A549 (cell line): ENCODE results near the gene PDGFC. TPM values are rescaled to one million over a fixed set of nuclear protein-coding genes. Genes with fewer than 3 reads are reported as not detected.

Source experiments
- ATAC-seq, 2 experiments: fragments of 200-7000 bp in 1 of 2; fragments of >200 bp in 1 of 2; cut with Nextera tagmentation in 1 of 2; cut with Tn5 transposase in 1 of 2; 3 replicates each; pipeline versions ENCODE4 v1.8.0 to v1.9.1; 2018 to 2020; ENCODE audit warnings: mild to moderate bottlenecking in 1 of 2, moderate library complexity in 1 of 2
- CTCF ChIA-PET: fragments of 300-600 bp; sonication (Branson Sonifier 250); formaldehyde crosslinking; extraction: SDS; loops from one replicate; lab custom pipeline; 2021; ENCODE audit warnings: antibody characterized with exemption, inconsistent platforms; lab: Yijun Ruan, JAX
- POLR2A ChIA-PET: fragments of 350-600 bp; formaldehyde crosslinking; extraction: SDS; loops from one replicate; lab custom pipeline; 2021; ENCODE audit warnings: antibody characterized with exemption, inconsistent platforms; lab: Yijun Ruan, JAX
- DNase-seq, 2 experiments: peaks; one replicate each; pipeline versions ENCODE4 v3.0.0 to v3.0.0-alpha.2; 2011 to 2016; ENCODE audit warnings: low read depth in 1 of 2, low spot score in 1 of 2
- FAIRE-seq: peaks from 2 replicates; lab custom pipeline; 2011; peaks lifted over from hg19 to GRCh38; lab: Jason Lieb, UNC
- H3K27ac ChIP-seq, 2 experiments: fragments of >200 bp; sonication (Bioruptor Twin); formaldehyde crosslinking; 3 replicates each; pipeline ENCODE4 v1.5.1; 2016 to 2017
- H3K4me1 ChIP-seq: fragments of >200 bp; sonication (Bioruptor Twin); formaldehyde crosslinking; 3 replicates; pipeline ENCODE4 v1.6.1; 2016
- H3K4me2 ChIP-seq: fragments of >200 bp; sonication (Bioruptor Twin); formaldehyde crosslinking; 3 replicates; pipeline ENCODE4 v1.6.1; 2016
- H3K4me3 ChIP-seq: fragments of >200 bp; sonication (Bioruptor Twin); formaldehyde crosslinking; 3 replicates; pipeline ENCODE4 v1.5.1; 2016
- H3K9me3 ChIP-seq: fragments of >200 bp; sonication (Bioruptor Twin); formaldehyde crosslinking; 3 replicates; pipeline ENCODE4 v1.6.1; 2016
- CHD2 ChIP-seq: fragments of 150-350 bp; IDR thresholded peaks from 2 replicates; pipeline ENCODE4 v1.6.1; 2014; ENCODE audit warnings: low read length; ENCODE audit not compliant: partially characterized antibody
- EP300 ChIP-seq, 2 experiments: fragments of >200 bp; sonication (Bioruptor Twin); formaldehyde crosslinking; IDR thresholded peaks; 2 replicates in 1 of 2; 3 replicates in 1 of 2; pipeline ENCODE4 v1.6.1; 2016 to 2017
- FOSB ChIP-seq: fragments of 250-450 bp; sonication (Bioruptor Pico); IDR thresholded peaks from 2 replicates; pipeline ENCODE4 v1.5.0; 2020; ENCODE audit warnings: mild to moderate bottlenecking, moderate library complexity
- FOSL2 ChIP-seq, 2 experiments: fragments of 450-650 bp in 1 of 2; fragments of >200 bp in 1 of 2; sonication (Bioruptor Twin) in 1 of 2; formaldehyde crosslinking; IDR thresholded peaks; 2 replicates each; pipeline versions ENCODE4 v1.5.0 to v1.6.1; 2016 to 2020; ENCODE audit warnings: mild to moderate bottlenecking in 1 of 2, moderate library complexity in 1 of 2
- HDAC2 ChIP-seq: fragments of 200-600 bp; sonication (generic); IDR thresholded peaks from 2 replicates; pipeline ENCODE4 v1.6.1; 2016
- HOXB13 ChIP-seq: fragments of 250-450 bp; sonication (Bioruptor Pico); IDR thresholded peaks from 2 replicates; pipeline ENCODE4 v1.5.0; 2020; ENCODE audit warnings: low read depth, mild to moderate bottlenecking, moderate library complexity
- JUN ChIP-seq, 2 experiments: fragments of >200 bp; sonication (Bioruptor Twin); formaldehyde crosslinking; IDR thresholded peaks; 2 replicates in 1 of 2; 3 replicates in 1 of 2; pipeline ENCODE4 v1.6.1; 2016 to 2017
- MAFK ChIP-seq: fragments of 450-650 bp; IDR thresholded peaks from 2 replicates; pipeline ENCODE4 v1.6.1; 2014; ENCODE audit not compliant: partially characterized antibody
- MYC ChIP-seq: IDR thresholded peaks from 2 replicates; pipeline ENCODE4 v1.6.1; 2012; ENCODE audit warnings: mild to moderate bottlenecking, inconsistent platforms, low read length, improper control_type of control experiment, borderline replicate concordance
- NFE2L2 ChIP-seq: fragments of 150-350 bp; conservative IDR thresholded peaks from 2 replicates; pipeline ENCODE4 v1.6.1; 2014; ENCODE audit warnings: low read length
- NPAS2 ChIP-seq: fragments of 250-450 bp; sonication (Bioruptor Pico); IDR thresholded peaks from 2 replicates; pipeline ENCODE4 v1.8.0; 2022; ENCODE audit warnings: mild to moderate bottlenecking, moderate library complexity, borderline replicate concordance
- RAD21 ChIP-seq, 2 experiments: fragments of >200 bp in 1 of 2; sonication (Bioruptor Twin) in 1 of 2; formaldehyde crosslinking in 1 of 2; IDR thresholded peaks in 1 of 2; conservative IDR thresholded peaks in 1 of 2; 2 replicates in 1 of 2; 3 replicates in 1 of 2; pipeline ENCODE4 v1.6.1; 2012 to 2018; ENCODE audit warnings: inconsistent platforms in 1 of 2
- RCOR1 ChIP-seq: fragments of 150-350 bp; IDR thresholded peaks from 2 replicates; pipeline ENCODE4 v1.6.1; 2014; ENCODE audit warnings: antibody characterized with exemption, low read length, low read depth
- RFX5 ChIP-seq: fragments of 450-650 bp; IDR thresholded peaks from 2 replicates; pipeline ENCODE4 v1.7.1; 2014; ENCODE audit warnings: antibody characterized with exemption, mild to moderate bottlenecking, moderate library complexity
- RNF2 ChIP-seq: fragments of 200-600 bp; sonication (generic); IDR thresholded peaks from 2 replicates; pipeline ENCODE4 v1.6.1; 2016; ENCODE audit warnings: low read depth, mild to moderate bottlenecking, antibody characterized with exemption, moderate library complexity, borderline replicate concordance
- SMC3 ChIP-seq: fragments of >200 bp; sonication (Bioruptor Twin); formaldehyde crosslinking; IDR thresholded peaks from 3 replicates; pipeline ENCODE4 v1.6.1; 2018; ENCODE audit warnings: inconsistent platforms
- TP53 ChIP-seq: fragments of 250-450 bp; sonication (Bioruptor Pico); IDR thresholded peaks from 2 replicates; pipeline ENCODE4 v1.5.0; 2021; ENCODE audit warnings: mild to moderate bottlenecking, moderate library complexity
- ZFP36 ChIP-seq: fragments of 450-650 bp; IDR thresholded peaks from 2 replicates; pipeline ENCODE4 v1.6.1; 2014; ENCODE audit warnings: borderline replicate concordance; ENCODE audit not compliant: partially characterized antibody
- WGBS: methylation state at CpG from one replicate; pipeline ENCODE4 v1.1.6; 2017; ENCODE audit errors: missing lambda C conversion rate; 5-methylcytosine and 5-hydroxymethylcytosine counted together
- polyA plus RNA-seq, 4 experiments: library from polyadenylated mRNA; depleted of rRNA in 3 of 4; stranded (reverse); fragments of >200 nt; fragmentation: RNase III in 1 of 4; extraction: RNeasy Plus Mini Kit Qiagen cat#74134 plus additional on column Dnase treatment in 1 of 4; gene quantifications; 2 replicates in 3 of 4; 3 replicates in 1 of 4; pipeline ENCODE4 v1.2.3, GENCODE V29; 2011 to 2017
- TF ChIP-seq, protein P1 (sequence below): IDR thresholded peaks from 2 replicates; pipeline ENCODE4 v1.6.1; 2012; ENCODE audit warnings: low read depth, borderline replicate concordance
- TF ChIP-seq, protein P2 (sequence below): fragments of 250-450 bp; sonication (Bioruptor Pico); IDR thresholded peaks from 2 replicates; pipeline ENCODE4 v1.5.0; 2020; ENCODE audit warnings: low read depth, mild to moderate bottlenecking, moderate library complexity
- TF ChIP-seq, protein P3 (sequence below): IDR thresholded peaks from 2 replicates; pipeline ENCODE4 v1.6.1; 2012

Gene PDGFC
- polyA plus RNA-seq, 2 of the 4 experiments (the other 2 are of a cell fraction), result 3.5 to 4.1 TPM

DNA sequence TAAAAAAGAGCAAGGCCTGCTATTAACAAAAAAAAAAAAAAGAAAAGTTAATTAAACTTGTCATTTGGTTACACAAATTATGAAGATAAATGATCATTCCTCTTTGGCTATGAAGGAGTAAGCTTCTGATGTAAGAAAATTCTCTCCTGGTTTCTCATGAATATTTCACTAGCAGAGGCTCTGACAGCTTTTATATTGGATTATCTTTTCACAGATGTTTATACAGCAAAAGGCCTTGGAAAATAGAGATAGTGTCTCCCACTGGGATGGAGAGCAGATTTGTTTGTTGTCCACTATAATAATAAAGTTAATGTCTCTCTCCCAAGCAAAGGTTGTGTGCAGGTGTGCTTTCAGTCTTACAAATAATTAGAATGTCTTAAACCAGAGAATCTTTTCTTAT is 40.7 kb upstream of the PDGFC start (continued):
- TF ChIP-seq, protein P1, sequence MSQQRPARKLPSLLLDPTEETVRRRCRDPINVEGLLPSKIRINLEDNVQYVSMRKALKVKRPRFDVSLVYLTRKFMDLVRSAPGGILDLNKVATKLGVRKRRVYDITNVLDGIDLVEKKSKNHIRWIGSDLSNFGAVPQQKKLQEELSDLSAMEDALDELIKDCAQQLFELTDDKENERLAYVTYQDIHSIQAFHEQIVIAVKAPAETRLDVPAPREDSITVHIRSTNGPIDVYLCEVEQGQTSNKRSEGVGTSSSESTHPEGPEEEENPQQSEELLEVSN, result no peak
- no peak for TF ChIP-seq JUN (IDR thresholded peaks at IDR 0.05)

DNA sequence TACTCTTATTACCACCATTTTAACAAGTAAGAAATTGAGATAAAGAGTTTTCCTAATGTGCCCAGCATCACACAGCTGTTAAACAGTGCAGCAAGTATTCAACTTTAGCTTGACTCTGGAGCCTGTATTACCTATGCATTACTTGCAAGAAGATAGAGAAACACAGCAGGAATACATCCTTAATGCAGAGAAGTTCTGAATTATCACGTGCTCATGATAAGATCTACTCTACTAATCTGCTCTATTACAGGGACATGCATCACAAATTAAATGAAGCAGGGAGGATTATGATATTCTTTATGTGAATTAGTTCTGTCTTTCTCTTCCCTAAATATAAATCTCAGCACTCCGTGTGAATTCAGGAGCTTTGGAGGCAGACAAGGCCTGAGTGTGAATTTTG is 39.0 kb upstream of the PDGFC start:
- ChIA-PET CTCF (no interaction called here), POLR2A (no interaction called here)
- 67% methylated on average over 2 of the region's 2 CpGs for WGBS
- Histone ChIP-seq H3K4me3 (no peak overlapping the region), H3K4me2 (no peak overlapping the region), H3K4me1 (no peaks in the 10 kb centered on the region), H3K27ac (no peak overlapping the region), H3K9me3 (no peaks in the 10 kb centered on the region)
- DNase-seq (no peak), FAIRE-seq (no peak), ATAC-seq (no peak)
- TF ChIP-seq RCOR1 (no peak), RNF2 (no peak), NPAS2 (CRISPR knock-in tag) (no peak), NFE2L2 (no peak), MAFK (no peak)
- TF ChIP-seq, protein P2, sequence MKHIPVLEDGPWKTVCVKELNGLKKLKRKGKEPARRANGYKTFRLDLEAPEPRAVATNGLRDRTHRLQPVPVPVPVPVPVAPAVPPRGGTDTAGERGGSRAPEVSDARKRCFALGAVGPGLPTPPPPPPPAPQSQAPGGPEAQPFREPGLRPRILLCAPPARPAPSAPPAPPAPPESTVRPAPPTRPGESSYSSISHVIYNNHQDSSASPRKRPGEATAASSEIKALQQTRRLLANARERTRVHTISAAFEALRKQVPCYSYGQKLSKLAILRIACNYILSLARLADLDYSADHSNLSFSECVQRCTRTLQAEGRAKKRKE, result no peak

GRCh38 chr4:157005831-157006230 is 34.2 kb upstream of the PDGFC start:
- Histone ChIP-seq H3K4me2 (no peak overlapping the region), H3K4me3 (no peak overlapping the region), H3K27ac (no peak overlapping the region; a peak in 1 of 6 replicates), H3K9me3 (no peaks in the 10 kb centered on the region), H3K4me1 (peaks cover 11% of the 10 kb centered on the region; the same call in 2 of the 3 replicates)
- FAIRE-seq (no peak), ATAC-seq (no peak), DNase-seq (no peak)
- TF ChIP-seq SMC3, result no peak
- no peak for TF ChIP-seq EP300 (IDR thresholded peaks at IDR 0.05)
- TF ChIP-seq RFX5, result no peak
- TF ChIP-seq ZFP36, result no peak
- no peak for TF ChIP-seq MAFK
- TF ChIP-seq, protein P3, sequence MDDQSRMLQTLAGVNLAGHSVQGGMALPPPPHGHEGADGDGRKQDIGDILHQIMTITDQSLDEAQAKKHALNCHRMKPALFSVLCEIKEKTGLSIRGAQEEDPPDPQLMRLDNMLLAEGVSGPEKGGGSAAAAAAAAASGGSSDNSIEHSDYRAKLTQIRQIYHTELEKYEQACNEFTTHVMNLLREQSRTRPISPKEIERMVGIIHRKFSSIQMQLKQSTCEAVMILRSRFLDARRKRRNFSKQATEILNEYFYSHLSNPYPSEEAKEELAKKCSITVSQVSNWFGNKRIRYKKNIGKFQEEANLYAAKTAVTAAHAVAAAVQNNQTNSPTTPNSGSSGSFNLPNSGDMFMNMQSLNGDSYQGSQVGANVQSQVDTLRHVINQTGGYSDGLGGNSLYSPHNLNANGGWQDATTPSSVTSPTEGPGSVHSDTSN, result no peak
- TF ChIP-seq CHD2, result no peak
- no peak for TF ChIP-seq HDAC2
- TF ChIP-seq TP53 (CRISPR knock-in tag), result no peak
- TF ChIP-seq FOSL2 (IDR thresholded peaks at IDR 0.05), result no peak
- TF ChIP-seq FOSL2 (CRISPR knock-in tag; IDR thresholded peaks at IDR 0.05), result no peak
- TF ChIP-seq, protein P2, result no peak
- no peak for TF ChIP-seq FOSB (CRISPR knock-in tag)
- WGBS, result 90% methylated on average over 3 of the region's 3 CpGs
- ChIA-PET CTCF (interaction anchor here (0.8 kb wide), 1 partner anchor 8 kb away, joined by 3 read pairs; no protein-coding TSS in a partner anchor), POLR2A (no interaction called here)

DNA sequence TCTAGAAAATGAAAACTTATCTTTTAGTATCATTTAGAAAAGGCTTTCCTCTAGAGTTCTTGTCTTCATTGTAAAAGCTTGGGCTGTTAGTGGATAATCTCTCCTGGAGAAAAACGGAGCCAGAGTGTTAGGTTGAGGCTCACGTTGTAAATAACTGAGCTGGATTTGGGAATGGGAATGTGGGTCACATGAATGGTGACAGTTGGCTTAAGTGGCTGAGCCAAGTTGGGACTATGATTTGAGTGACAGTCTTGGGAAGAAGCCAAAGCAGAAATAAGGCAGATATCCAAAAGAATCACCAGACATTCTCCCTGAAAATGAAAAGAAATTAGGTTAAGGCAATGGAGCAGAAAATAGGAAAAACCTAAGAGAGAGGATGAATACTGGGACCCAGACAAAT is 33.6 kb upstream of the PDGFC start:
- no peak for DNase-seq
- ChIA-PET POLR2A (no interaction called here), CTCF (no interaction called here)
- H3K4me2 ChIP-seq, result peak overlapping the region; percentile 30; the same call in 1 of the 3 replicates
- WGBS, result 90% methylated on average over 2 of the region's 2 CpGs
- H3K9me3 ChIP-seq, result no peaks in the 10 kb centered on the region
- no peak for ATAC-seq
- TF ChIP-seq, protein P2, result no peak
- TF ChIP-seq HOXB13 (CRISPR knock-in tag), result no peak
- TF ChIP-seq NFE2L2, result no peak
- TF ChIP-seq RAD21 (conservative IDR thresholded peaks at IDR 0.05 in 1 of 2, IDR thresholded peaks at IDR 0.05 in 1 of 2), result no peak
- no peak for TF ChIP-seq MYC
- H3K4me1 ChIP-seq, result peaks cover 11% of the 10 kb centered on the region; the same call in 2 of the 3 replicates
- peak overlapping the region; percentile 19 to 24; a peak in 1 of 6 replicates for H3K27ac ChIP-seq
- H3K4me3 ChIP-seq, result no peak overlapping the region
- no peak for FAIRE-seq
